ENCODE data around the gene TAF4. TPM values are rescaled to one million over a fixed set of nuclear protein-coding genes. Genes with fewer than 3 reads are reported as not detected.

Gene TAF4
- total RNA-seq, 4 donors from 2014 or later: 13.9 to 22.0 (median 18.6) TPM

DNA sequence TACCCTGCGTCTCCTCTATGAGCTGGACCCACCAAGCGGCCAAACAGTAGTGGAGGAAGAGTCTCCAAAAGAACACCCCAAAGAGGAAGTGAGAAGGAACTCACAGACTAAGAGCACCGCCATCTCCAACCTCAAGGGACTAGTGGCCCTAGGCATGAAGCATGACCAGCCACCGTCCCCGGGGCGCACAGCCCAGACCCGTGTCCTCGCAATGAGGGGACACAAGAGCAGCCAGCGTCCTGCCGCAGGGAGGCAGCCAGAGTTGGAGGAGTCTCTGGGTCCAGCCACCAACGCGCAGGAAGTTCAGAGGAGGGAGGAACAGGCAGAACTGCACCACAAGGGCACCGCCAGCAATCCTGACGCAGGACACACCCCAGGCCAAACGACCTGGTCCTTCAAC, 72.6 kb downstream of the TAF4 start:
- Histone ChIP-seq H3K36me3 (peaks cover 35 to 44% of the 10 kb centered on the region in 2 donors), H3K27ac (no peak overlapping the region), H3K4me1 (no peaks in the 10 kb centered on the region), H3K27me3 (no peaks in the 10 kb centered on the region), H3K9me3 (no peaks in the 10 kb centered on the region), H3K4me3 (replicated peaks in 1 of 3) (no peak overlapping the region)
- TF ChIP-seq CTCF (IDR thresholded peaks at IDR 0.05): no peak
- no peak for TF ChIP-seq POLR2A (IDR thresholded peaks at IDR 0.05)
- WGBS, 2 donors: 94 to 96% methylated on average over 9 to 13 of the region's 15 CpGs
- no peak for DNase-seq
- intact Hi-C loops (cut with DNase I): no loop called here

DNA sequence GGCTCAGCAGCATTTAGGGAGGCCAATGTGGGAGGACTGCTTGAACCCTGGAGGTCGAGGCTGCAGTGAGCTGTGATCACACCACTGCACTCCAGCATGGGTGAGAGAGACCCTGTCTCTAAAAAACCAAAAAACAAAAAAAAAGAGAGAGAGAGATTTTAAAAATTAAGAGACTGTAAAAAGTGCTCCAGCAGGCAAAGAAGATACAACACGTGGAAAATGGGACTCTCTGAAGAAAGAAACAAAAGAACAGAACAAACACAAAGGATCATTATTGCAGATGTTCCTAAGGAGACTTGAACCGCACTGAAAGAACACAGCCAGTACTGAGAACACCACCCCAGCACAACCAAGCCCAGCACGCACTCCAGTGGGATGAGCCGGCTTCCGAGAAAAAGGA, 74.2 kb downstream of the TAF4 start:
- DNase-seq: no peak
- H3K9me3 ChIP-seq: no peaks in the 10 kb centered on the region
- no peaks in the 10 kb centered on the region for H3K4me1 ChIP-seq
- H3K27ac ChIP-seq: no peak overlapping the region
- H3K4me3 ChIP-seq (replicated peaks in 1 of 3): no peak overlapping the region
- H3K27me3 ChIP-seq: no peaks in the 10 kb centered on the region
- TF ChIP-seq CTCF (IDR thresholded peaks at IDR 0.05) (no peak), POLR2A (IDR thresholded peaks at IDR 0.05) (no peak)
- WGBS, 2 donors: 98 to 99% methylated on average over 6 of the region's 6 CpGs
- intact Hi-C loops (cut with DNase I): no loop called here
- H3K36me3 ChIP-seq: peaks cover 34 to 41% of the 10 kb centered on the region in 2 donors

DNA sequence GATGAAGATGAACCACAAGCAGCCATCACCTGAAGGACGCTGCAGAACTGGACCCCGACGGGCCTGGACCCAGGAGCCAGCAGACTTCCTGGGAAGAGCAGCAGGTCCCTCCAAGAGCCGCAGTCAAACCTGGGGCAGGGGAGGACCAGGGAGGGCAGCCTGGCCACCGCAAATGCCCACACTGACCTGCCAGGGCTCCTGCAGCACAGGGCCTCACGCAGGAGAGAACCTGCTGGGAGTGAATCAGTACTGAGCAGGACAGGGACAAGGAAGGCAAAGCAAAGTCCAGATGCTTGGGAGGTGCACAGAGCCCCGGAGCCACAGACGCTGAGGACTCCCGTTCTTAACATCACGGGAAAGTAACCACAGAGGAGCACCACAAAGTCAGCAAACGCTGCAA, 75.2 kb downstream of the TAF4 start:
- TF ChIP-seq POLR2A (IDR thresholded peaks at IDR 0.05) (no peak), CTCF (IDR thresholded peaks at IDR 0.05) (no peak)
- no peaks in the 10 kb centered on the region for H3K4me1 ChIP-seq
- no peaks in the 10 kb centered on the region for H3K9me3 ChIP-seq
- no peak for DNase-seq
- 86 to 88% methylated on average over 10 to 11 of the region's 11 CpGs for WGBS, 2 donors
- H3K36me3 ChIP-seq: peaks cover 27 to 40% of the 10 kb centered on the region in 2 donors
- intact Hi-C loops (cut with DNase I): no loop called here
- no peaks in the 10 kb centered on the region for H3K27me3 ChIP-seq
- no peak overlapping the region for H3K4me3 ChIP-seq (replicated peaks in 1 of 3)
- no peak overlapping the region for H3K27ac ChIP-seq

DNA sequence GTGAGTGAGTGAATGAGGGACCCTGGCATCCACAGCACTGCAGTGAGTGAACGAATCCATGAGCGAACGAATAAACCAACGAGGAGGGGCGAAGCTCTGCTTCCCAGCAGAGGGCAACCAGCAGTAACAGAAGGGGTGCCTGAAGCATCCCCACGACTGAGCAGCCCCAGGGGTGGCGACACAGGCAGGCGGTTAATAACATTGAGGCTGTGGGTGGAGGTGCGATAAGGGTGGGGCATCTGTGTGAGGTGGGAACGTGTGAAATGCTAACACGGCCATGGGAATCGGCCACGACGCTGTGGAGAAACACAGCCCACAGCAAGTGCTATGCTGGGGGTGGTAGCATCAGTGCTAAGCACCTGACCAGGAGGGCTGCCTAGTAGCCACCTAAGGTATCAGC, 75.9 kb downstream of the TAF4 start:
- Histone ChIP-seq H3K9me3 (no peaks in the 10 kb centered on the region), H3K27ac (no peak overlapping the region), H3K4me3 (replicated peaks in 1 of 3) (no peak overlapping the region), H3K36me3 (peaks cover 27 to 34% of the 10 kb centered on the region in 2 donors), H3K4me1 (no peaks in the 10 kb centered on the region), H3K27me3 (no peaks in the 10 kb centered on the region)
- intact Hi-C loops (cut with DNase I): no loop called here
- no peak for DNase-seq
- 87 to 89% methylated on average over 14 of the region's 14 CpGs for WGBS, 2 donors
- no peak for TF ChIP-seq CTCF (IDR thresholded peaks at IDR 0.05)
- no peak for TF ChIP-seq POLR2A (IDR thresholded peaks at IDR 0.05)

- no peak overlapping the region for H3K27ac ChIP-seq
- TF ChIP-seq CTCF (IDR thresholded peaks at IDR 0.05): no peak
- no peak for TF ChIP-seq POLR2A (IDR thresholded peaks at IDR 0.05)
- DNase-seq: no peak
- no peaks in the 10 kb centered on the region for H3K9me3 ChIP-seq
- H3K27me3 ChIP-seq: no peaks in the 10 kb centered on the region
- WGBS, 2 donors: 93 to 95% methylated on average over 18 of the region's 18 CpGs
- no peak overlapping the region for H3K4me3 ChIP-seq (replicated peaks in 1 of 3)
- no peaks in the 10 kb centered on the region for H3K4me1 ChIP-seq
- H3K36me3 ChIP-seq: peaks cover 22 to 23% of the 10 kb centered on the region in 2 donors
- intact Hi-C loops (cut with DNase I): no loop called here
Measured at GRCh38 chr20:61988665-61989064, 77.0 kb downstream of the TAF4 start.

Data from thyroid gland (tissue), 4 donors.